ENCODE measurements around the gene ZNF521. TPM values are rescaled to one million over a fixed set of nuclear protein-coding genes. Genes with fewer than 3 reads are reported as not detected.

Gene ZNF521
- total RNA-seq, 2 experiments from 2014 or later, result 0.85 to 2.8 TPM

DNA sequence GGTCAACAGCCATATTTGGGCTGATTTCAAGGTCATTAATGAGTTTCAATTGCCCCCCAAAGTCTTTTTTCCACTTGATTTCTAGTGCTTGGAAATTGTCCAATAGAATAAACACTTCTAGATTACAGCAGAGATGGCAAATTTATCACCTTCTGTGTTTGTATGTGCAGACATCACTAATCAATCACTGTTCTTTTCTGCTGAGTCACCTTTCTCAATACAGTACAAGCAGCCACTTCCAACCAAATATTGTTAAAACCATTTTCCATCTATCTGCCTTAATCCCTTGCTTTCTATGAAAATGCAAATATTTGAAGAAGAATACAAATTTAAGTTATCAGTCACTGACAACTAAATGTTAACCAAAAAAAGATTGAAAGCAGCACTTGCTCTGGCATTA lies 40.2 kb upstream of the ZNF521 start:
- Histone ChIP-seq H3K36me3 (ENCODE audit: insufficient read depth, low read length) (no peaks in the 10 kb centered on the region), H3K9me2 (ENCODE audit: insufficient read depth, low read length) (no peaks in the 10 kb centered on the region), H4K20me1 (ENCODE audit: insufficient read depth, low read length) (no peaks in the 10 kb centered on the region), H3K27ac (ENCODE audit: low read depth, low read length, poor library complexity, severe bottlenecking) (no peak overlapping the region), H3K79me2 (ENCODE audit: insufficient read depth, low read depth, low read length) (no peaks in the 10 kb centered on the region), H3K4me1 (ENCODE audit: insufficient read depth, low read length, poor library complexity, severe bottlenecking) (no peaks in the 10 kb centered on the region), H3K4me3 (ENCODE audit: low read depth, low read length, poor library complexity, severe bottlenecking) (no peak overlapping the region), H3K9me3 (ENCODE audit: low read length) (no peaks in the 10 kb centered on the region), H3K4me2 (ENCODE audit: low read length) (no peak overlapping the region), H2AFZ (ENCODE audit: low read length) (no peak overlapping the region)
- intact Hi-C loops (cut with micrococcal nuclease; ENCODE audit: unreplicated experiment), result loop anchor here (10.0 kb wide), 1 partner anchor 173 kb away; no protein-coding TSS in a partner anchor
- no peak for DNase-seq (ENCODE audit: low spot score)
- POLR2A ChIA-PET, result no interaction called here
- TF ChIP-seq EZH2phosphoT487 (IDR thresholded peaks at IDR 0.05; ENCODE audit: borderline replicate concordance, low read depth, low read length), result no peak
- TF ChIP-seq, protein P1, sequence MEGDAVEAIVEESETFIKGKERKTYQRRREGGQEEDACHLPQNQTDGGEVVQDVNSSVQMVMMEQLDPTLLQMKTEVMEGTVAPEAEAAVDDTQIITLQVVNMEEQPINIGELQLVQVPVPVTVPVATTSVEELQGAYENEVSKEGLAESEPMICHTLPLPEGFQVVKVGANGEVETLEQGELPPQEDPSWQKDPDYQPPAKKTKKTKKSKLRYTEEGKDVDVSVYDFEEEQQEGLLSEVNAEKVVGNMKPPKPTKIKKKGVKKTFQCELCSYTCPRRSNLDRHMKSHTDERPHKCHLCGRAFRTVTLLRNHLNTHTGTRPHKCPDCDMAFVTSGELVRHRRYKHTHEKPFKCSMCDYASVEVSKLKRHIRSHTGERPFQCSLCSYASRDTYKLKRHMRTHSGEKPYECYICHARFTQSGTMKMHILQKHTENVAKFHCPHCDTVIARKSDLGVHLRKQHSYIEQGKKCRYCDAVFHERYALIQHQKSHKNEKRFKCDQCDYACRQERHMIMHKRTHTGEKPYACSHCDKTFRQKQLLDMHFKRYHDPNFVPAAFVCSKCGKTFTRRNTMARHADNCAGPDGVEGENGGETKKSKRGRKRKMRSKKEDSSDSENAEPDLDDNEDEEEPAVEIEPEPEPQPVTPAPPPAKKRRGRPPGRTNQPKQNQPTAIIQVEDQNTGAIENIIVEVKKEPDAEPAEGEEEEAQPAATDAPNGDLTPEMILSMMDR (conservative IDR thresholded peaks at IDR 0.05; ENCODE audit: low read length), result no peak
- CTCF ChIA-PET (ENCODE audit: unreplicated experiment), result no interaction called here
- no TSS peak for BruUV-seq (replicated peaks)

DNA sequence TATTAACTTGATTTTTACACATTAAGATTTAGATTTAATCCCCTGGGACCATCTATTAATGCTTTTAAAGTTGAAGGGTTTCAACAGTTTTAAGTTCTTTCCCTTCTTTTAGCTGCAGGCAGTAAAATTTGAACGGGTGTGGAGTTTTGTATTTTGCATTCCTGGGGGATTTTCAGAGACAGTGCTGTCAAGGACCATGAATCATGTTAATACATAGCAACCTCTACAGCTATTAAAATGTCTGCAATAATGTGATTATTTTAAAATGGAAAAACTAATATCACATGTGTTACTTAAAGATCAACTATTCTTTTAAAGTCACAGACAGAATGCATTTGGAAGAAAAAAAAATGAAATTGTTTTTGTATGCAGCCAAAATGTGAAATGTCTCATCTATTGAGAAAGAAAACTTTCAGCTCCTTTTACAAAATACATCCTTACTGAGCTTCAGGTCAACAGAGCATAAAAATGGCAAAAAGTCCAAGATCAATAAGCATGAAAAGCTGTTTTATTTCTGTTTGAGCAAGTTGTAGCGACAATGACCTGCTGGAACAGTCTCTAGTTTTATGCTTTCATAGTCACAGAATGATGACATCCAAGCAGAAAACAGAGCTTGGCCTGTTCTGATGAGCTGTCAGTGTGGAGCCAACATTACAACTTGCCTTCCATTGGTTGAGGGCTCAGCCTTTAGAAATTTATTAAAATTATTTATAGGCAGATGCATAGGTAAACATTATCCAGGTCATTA lies 21.6 kb upstream of the ZNF521 start:
- H3K4me3 ChIP-seq (ENCODE audit: low read depth, low read length, poor library complexity, severe bottlenecking), result no peak overlapping the region
- DNase-seq (ENCODE audit: low spot score), result no peak
- no peaks in the 10 kb centered on the region for H4K20me1 ChIP-seq (ENCODE audit: insufficient read depth, low read length)
- intact Hi-C loops (cut with micrococcal nuclease; ENCODE audit: unreplicated experiment), result no loop called here
- ChIA-PET CTCF (ENCODE audit: unreplicated experiment) (no interaction called here), POLR2A (interaction anchor here (0.7 to 2.0 kb wide), 4 partner anchors 10 to 497 kb away, joined by 3 to 5 read pairs (median 4); no protein-coding TSS in a partner anchor)
- H2AFZ ChIP-seq (ENCODE audit: low read length), result no peak overlapping the region
- H3K4me1 ChIP-seq (ENCODE audit: insufficient read depth, low read length, poor library complexity, severe bottlenecking), result no peaks in the 10 kb centered on the region
- no peaks in the 10 kb centered on the region for H3K79me2 ChIP-seq (ENCODE audit: insufficient read depth, low read depth, low read length)
- no peaks in the 10 kb centered on the region for H3K9me2 ChIP-seq (ENCODE audit: insufficient read depth, low read length)
- TF ChIP-seq EZH2phosphoT487 (IDR thresholded peaks at IDR 0.05; ENCODE audit: borderline replicate concordance, low read depth, low read length), result no peak
- TF ChIP-seq, protein P1 (conservative IDR thresholded peaks at IDR 0.05; ENCODE audit: low read length), result no peak
- no peak overlapping the region for H3K27ac ChIP-seq (ENCODE audit: low read depth, low read length, poor library complexity, severe bottlenecking)
- no peaks in the 10 kb centered on the region for H3K36me3 ChIP-seq (ENCODE audit: insufficient read depth, low read length)
- no peak overlapping the region for H3K4me2 ChIP-seq (ENCODE audit: low read length)
- no peaks in the 10 kb centered on the region for H3K9me3 ChIP-seq (ENCODE audit: low read length)
- no TSS peak for BruUV-seq (replicated peaks)

DNA sequence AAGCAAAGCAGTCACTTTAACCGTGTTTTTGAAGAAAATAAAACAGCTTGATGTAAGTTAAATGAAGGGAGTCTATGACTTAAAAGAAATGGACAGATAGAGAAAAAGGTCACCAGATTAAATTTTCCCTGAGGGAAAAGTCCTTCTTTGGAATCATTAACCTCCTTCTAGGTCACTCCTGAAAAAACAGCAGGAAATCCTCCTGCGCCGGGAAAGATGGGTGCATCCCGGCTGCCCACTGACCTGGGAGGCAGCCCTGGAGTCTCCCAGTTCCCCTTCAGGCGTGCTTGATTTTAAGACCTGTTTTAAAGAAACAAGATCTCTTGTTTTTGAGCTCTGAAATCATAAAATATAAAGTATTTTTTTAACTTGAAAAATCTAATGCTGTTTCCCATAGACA lies 18.4 kb upstream of the ZNF521 start:
- H3K36me3 ChIP-seq (ENCODE audit: insufficient read depth, low read length), result no peaks in the 10 kb centered on the region
- no peaks in the 10 kb centered on the region for H3K4me1 ChIP-seq (ENCODE audit: insufficient read depth, low read length, poor library complexity, severe bottlenecking)
- H3K4me2 ChIP-seq (ENCODE audit: low read length), result no peak overlapping the region
- H2AFZ ChIP-seq (ENCODE audit: low read length), result no peak overlapping the region
- H3K79me2 ChIP-seq (ENCODE audit: insufficient read depth, low read depth, low read length), result no peaks in the 10 kb centered on the region
- ChIA-PET POLR2A (interaction anchor here (0.9 kb wide), 1 partner anchor 12 kb away, joined by 3 read pairs; no protein-coding TSS in a partner anchor), CTCF (ENCODE audit: unreplicated experiment) (no interaction called here)
- H3K4me3 ChIP-seq (ENCODE audit: low read depth, low read length, poor library complexity, severe bottlenecking), result no peak overlapping the region
- H4K20me1 ChIP-seq (ENCODE audit: insufficient read depth, low read length), result no peaks in the 10 kb centered on the region
- no peaks in the 10 kb centered on the region for H3K9me3 ChIP-seq (ENCODE audit: low read length)
- H3K9me2 ChIP-seq (ENCODE audit: insufficient read depth, low read length), result no peaks in the 10 kb centered on the region
- intact Hi-C loops (cut with micrococcal nuclease; ENCODE audit: unreplicated experiment), result no loop called here
- no peak for TF ChIP-seq EZH2phosphoT487 (IDR thresholded peaks at IDR 0.05; ENCODE audit: borderline replicate concordance, low read depth, low read length)
- TF ChIP-seq, protein P1 (conservative IDR thresholded peaks at IDR 0.05; ENCODE audit: low read length), result no peak
- BruUV-seq (replicated peaks), result no TSS peak
- DNase-seq (ENCODE audit: low spot score), result no peak
- H3K27ac ChIP-seq (ENCODE audit: low read depth, low read length, poor library complexity, severe bottlenecking), result no peak overlapping the region

All from OCI-LY7 (cell line).